Thyroid gland (tissue), 4 donors: ENCODE results near the gene TIAM2. TPM values are rescaled to one million over a fixed set of nuclear protein-coding genes. Genes with fewer than 3 reads are reported as not detected.
"Not testable (repeated sequence)": the region's sequence is repeated elsewhere in the genome, so short reads cannot be mapped to it uniquely, and the experiment has no call there.

Source experiments
- DNase-seq, 2 donors: peaks; one replicate each; pipeline ENCODE4 v3.0.0-alpha.2; 2019
- H3K27ac ChIP-seq, 3 donors: fragments of 200-600 bp; sonication (generic); 1 replicate in 2 of 3; 2 replicates in 1 of 3; pipeline ENCODE4 v1.5.1; 2016 to 2019; ENCODE audit warnings: mild to moderate bottlenecking in 1 of 3, moderate library complexity in 1 of 3
- H3K27me3 ChIP-seq: fragments of 200-600 bp; sonication (generic); one replicate; pipeline ENCODE4 v1.5.1; 2019
- H3K36me3 ChIP-seq, 2 donors: fragments of 200-600 bp; sonication (generic); one replicate each; pipeline ENCODE4 v1.5.1; 2016 to 2019
- H3K4me1 ChIP-seq, 2 donors: fragments of 200-600 bp; sonication (generic); one replicate each; pipeline ENCODE4 v1.5.1; 2017 to 2019
- H3K4me3 ChIP-seq, 3 donors: fragments of 200-600 bp; sonication (generic); replicated peaks in 1 of 3; 1 replicate in 2 of 3; 2 replicates in 1 of 3; pipeline ENCODE4 v1.5.1; 2016; ENCODE audit warnings: mild to moderate bottlenecking in 1 of 3
- H3K9me3 ChIP-seq: fragments of 200-600 bp; sonication (generic); one replicate; pipeline ENCODE4 v1.5.1; 2017
- CTCF ChIP-seq, 6 experiments: fragments of 200-600 bp in 3 of 6; fragments of 450-650 bp in 3 of 6; sonication (generic) in 3 of 6; IDR thresholded peaks; one replicate each; pipeline ENCODE4 v1.5.1; 2016 to 2019; ENCODE audit warnings: antibody characterized with exemption in 6 of 6, mild to moderate bottlenecking in 2 of 6, inconsistent platforms in 1 of 6, moderate library complexity in 1 of 6
- POLR2A ChIP-seq, 2 donors: fragments of 450-650 bp; IDR thresholded peaks; one replicate each; pipeline ENCODE4 v1.6.1; 2017; ENCODE audit warnings: antibody characterized with exemption in 2 of 2, mild to moderate bottlenecking in 2 of 2, moderate library complexity in 1 of 2
- WGBS, 2 donors: methylation state at CpG; one replicate each; pipeline ENCODE4 v1.1.5; 2017; 5-methylcytosine and 5-hydroxymethylcytosine counted together
- intact Hi-C: fragments of 100-400 bp; cut with DNase I; formaldehyde crosslinking; loops from one replicate; pipeline ENCODE4 v1.15.1; 2023
- total RNA-seq, 4 donors: library from RNA; depleted of rRNA; stranded (reverse); fragments of >200 nt; gene quantifications; one replicate each; pipeline ENCODE4 v1.2.3, GENCODE V29; 2016

TIAM2 gene
- total RNA-seq, 4 donors from 2014 or later: 11.1 to 26.1 (median 18.5) TPM

GRCh38 chr6:155181498-155181897 lies 186.4 kb downstream of the TIAM2 start:
- no peak overlapping the region for H3K27ac ChIP-seq
- peaks cover 22 to 27% of the 10 kb centered on the region in 2 donors for H3K4me1 ChIP-seq
- intact Hi-C loops: no loop called here
- no peaks in the 10 kb centered on the region for H3K9me3 ChIP-seq
- no peak overlapping the region for H3K4me3 ChIP-seq
- 91 to 93% methylated on average over 3 of the region's 3 CpGs for whole genome bisulfite sequencing, 2 donors
- no peaks in the 10 kb centered on the region for H3K27me3 ChIP-seq
- DNase-seq: no peak
- no peak for TF ChIP-seq CTCF (IDR thresholded peaks at IDR 0.05)
- TF ChIP-seq POLR2A (IDR thresholded peaks at IDR 0.05): no peak
- H3K36me3 ChIP-seq: no peaks in the 10 kb centered on the region

DNA sequence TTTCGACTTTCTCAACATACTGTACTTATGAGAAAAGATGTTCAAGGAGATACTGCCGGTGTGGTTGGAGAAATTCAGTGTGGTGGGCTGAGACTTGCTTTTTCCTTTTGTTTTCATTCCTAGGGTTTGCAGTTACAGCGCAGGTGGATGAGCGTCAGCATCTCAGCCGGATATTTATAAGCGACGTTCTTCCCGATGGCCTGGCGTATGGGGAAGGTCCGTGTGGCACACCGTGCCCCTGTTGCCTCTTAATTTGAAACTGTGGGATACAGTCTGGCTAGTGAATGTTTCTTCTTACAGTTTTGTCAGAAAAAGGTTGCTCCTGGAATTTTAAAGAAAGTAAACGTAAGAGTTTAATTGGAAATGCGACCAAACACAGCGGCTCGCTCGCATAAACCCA lies 187.0 kb downstream of the TIAM2 start:
- Histone ChIP-seq H3K9me3 (no peaks in the 10 kb centered on the region), H3K27me3 (no peaks in the 10 kb centered on the region), H3K27ac (peak overlapping the region in 2 of 3 donors; percentile 80 to 89), H3K4me1 (peaks cover 27 to 33% of the 10 kb centered on the region in 2 donors), H3K36me3 (no peaks in the 10 kb centered on the region), H3K4me3 (no peak overlapping the region)
- TF ChIP-seq CTCF (IDR thresholded peaks at IDR 0.05) (no peak), POLR2A (IDR thresholded peaks at IDR 0.05) (no peak)
- DNase-seq: no peak
- intact Hi-C loops: no loop called here
- WGBS, 2 donors: 91 to 95% methylated on average over 16 of the region's 16 CpGs

DNA sequence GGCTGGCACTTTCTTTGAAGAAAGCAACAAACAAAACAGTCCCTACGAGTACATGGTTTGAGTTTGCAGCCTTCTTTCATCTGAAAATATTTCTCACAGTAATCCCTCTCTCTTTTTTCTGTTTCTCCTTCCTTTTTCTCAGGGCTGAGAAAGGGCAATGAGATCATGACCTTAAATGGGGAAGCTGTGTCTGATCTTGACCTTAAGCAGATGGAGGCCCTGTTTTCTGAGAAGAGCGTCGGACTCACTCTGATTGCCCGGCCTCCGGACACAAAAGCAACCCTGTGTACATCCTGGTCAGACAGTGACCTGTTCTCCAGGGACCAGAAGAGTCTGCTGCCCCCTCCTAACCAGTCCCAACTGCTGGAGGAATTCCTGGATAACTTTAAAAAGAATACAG lies 188.0 kb downstream of the TIAM2 start:
- Histone ChIP-seq H3K36me3 (no peaks in the 10 kb centered on the region), H3K27me3 (no peaks in the 10 kb centered on the region), H3K27ac (peak overlapping the region; percentile 2 to 89 (median 80)), H3K9me3 (no peaks in the 10 kb centered on the region), H3K4me1 (peaks cover 34 to 43% of the 10 kb centered on the region in 2 donors), H3K4me3 (no peak overlapping the region)
- TF ChIP-seq CTCF (IDR thresholded peaks at IDR 0.05): no peak
- no peak for TF ChIP-seq POLR2A (IDR thresholded peaks at IDR 0.05)
- WGBS, 2 donors: 42 to 60% methylated on average over 5 of the region's 5 CpGs
- intact Hi-C loops: no loop called here
- DNase-seq: no peak

GRCh38 chr6:155185041-155185440 lies 189.9 kb downstream of the TIAM2 start:
- H3K27ac ChIP-seq: peak overlapping the region; percentile 75 to 90 (median 89)
- intact Hi-C loops, H3K27me3 ChIP-seq, H3K9me3 ChIP-seq, H3K36me3 ChIP-seq, H3K4me3 ChIP-seq: not testable (repeated sequence)
- peak; percentile 88 to 90 for DNase-seq
- H3K4me1 ChIP-seq: peaks cover 51 to 61% of the 10 kb centered on the region in 2 donors
- WGBS, 2 donors: 33 to 61% methylated on average over 9 of the region's 9 CpGs

- Histone ChIP-seq H3K9me3 (no peaks in the 10 kb centered on the region), H3K36me3 (no peaks in the 10 kb centered on the region), H3K27me3 (no peaks in the 10 kb centered on the region), H3K4me3 (no peak overlapping the region), H3K27ac (peak overlapping the region; percentile 51 to 90 (median 89)), H3K4me1 (peaks cover 56 to 66% of the 10 kb centered on the region in 2 donors)
- DNase-seq: peak; percentile 67 to 78
- 58 to 60% methylated on average over 6 of the region's 6 CpGs for WGBS, 2 donors
- intact Hi-C loops: no loop called here
- TF ChIP-seq POLR2A (IDR thresholded peaks at IDR 0.05): peak in 1 of 2 donors; percentile 49
- TF ChIP-seq CTCF (IDR thresholded peaks at IDR 0.05): no peak
Measured at GRCh38 chr6:155185544-155185943, 190.4 kb downstream of the TIAM2 start.
